Stimulated activated naive B cell treated with anti-CD40 and anti-IgM and Interleukin-4, amounts not matched to agents 10 μg/mL and 1 μg/mL and 100 μg/mL, for 72 hours (primary cell): ENCODE data around the gene METTL22.

ENCODE experiments used
- ATAC-seq, 2 donors: fragments of 150-1000 bp; cut with Tn5 transposase; replicated peaks; 2 replicates each; pipeline ENCODE4 v1.10.0; 2021; ENCODE audit warnings: moderate library complexity in 1 of 2
- DNase-seq: peaks from one replicate; pipeline ENCODE4 v3.0.0; 2021
- H3K27ac Mint-ChIP-seq: one replicate; pipeline ENCODE4 v1.8.0; 2022; ENCODE audit warnings: mild to moderate bottlenecking, mixed read lengths
- H3K27me3 Mint-ChIP-seq, 2 donors: one replicate each; pipeline ENCODE4 v1.8.0; 2022; ENCODE audit warnings: mixed read lengths in 2 of 2
- H3K36me3 Mint-ChIP-seq, 2 donors: one replicate each; pipeline ENCODE4 v1.8.0; 2022; ENCODE audit warnings: mixed read lengths in 2 of 2, mild to moderate bottlenecking in 1 of 2
- H3K4me1 Mint-ChIP-seq, 2 donors: one replicate each; pipeline ENCODE4 v1.8.0; 2022; ENCODE audit warnings: mixed read lengths in 2 of 2, mild to moderate bottlenecking in 1 of 2
- H3K4me3 Mint-ChIP-seq, 2 donors: one replicate each; pipeline ENCODE4 v1.8.0; 2022; ENCODE audit warnings: mild to moderate bottlenecking in 2 of 2, mixed read lengths in 2 of 2, moderate library complexity in 1 of 2
- H3K9me3 Mint-ChIP-seq, 2 donors: one replicate each; pipeline ENCODE4 v1.8.0; 2022; ENCODE audit warnings: mixed read lengths in 2 of 2, mild to moderate bottlenecking in 1 of 2

The METTL22 gene

GRCh38 chr16:8694795-8695728, 73.6 kb downstream of the METTL22 start:
- ATAC-seq (no peak), DNase-seq (no peak)
- Mint-ChIP-seq H3K36me3 (peaks cover 49 to 53% of the 10 kb centered on the region in 2 donors), H3K27ac (no peak overlapping the region), H3K9me3 (peaks cover 3 to 5% of the 10 kb centered on the region in 2 donors), H3K4me1 (peaks cover 0 to 6% of the 10 kb centered on the region in 2 donors), H3K4me3 (no peak overlapping the region), H3K27me3 (no peaks in the 10 kb centered on the region)

- ATAC-seq = no peak
- Mint-ChIP-seq H3K36me3 (peaks cover 48% of the 10 kb centered on the region in 2 donors), H3K27me3 (no peaks in the 10 kb centered on the region), H3K9me3 (no peaks in the 10 kb centered on the region), H3K4me1 (peaks cover 0 to 6% of the 10 kb centered on the region in 2 donors), H3K27ac (no peak overlapping the region), H3K4me3 (no peak overlapping the region)
- no peak for DNase-seq
Measured at GRCh38 chr16:8696880-8697279, 75.4 kb downstream of the METTL22 start.

- ATAC-seq (no peak), DNase-seq (no peak)
- peaks cover 53 to 54% of the 10 kb centered on the region in 2 donors for H3K36me3 Mint-ChIP-seq
- no peak overlapping the region for H3K4me3 Mint-ChIP-seq
- no peaks in the 10 kb centered on the region for H3K27me3 Mint-ChIP-seq
- H3K4me1 Mint-ChIP-seq = peaks cover 0 to 9% of the 10 kb centered on the region in 2 donors
- H3K9me3 Mint-ChIP-seq = peaks cover 0 to 2% of the 10 kb centered on the region in 2 donors
- H3K27ac Mint-ChIP-seq = no peak overlapping the region
Measured at GRCh38 chr16:8697965-8698364, 76.5 kb downstream of the METTL22 start.
